Measurements from ENCODE around the gene NUDT1. TPM values are rescaled to one million over a fixed set of nuclear protein-coding genes. Genes with fewer than 3 reads are reported as not detected.

NUDT1 gene
- total RNA-seq, 4 donors from 2014 or later, result 4.2 to 23.6 (median 9.5) TPM; not detected in 1

- H3K27me3 ChIP-seq, result no peaks in the 10 kb centered on the region
- H3K9me3 ChIP-seq, result no peaks in the 10 kb centered on the region
- H3K4me1 ChIP-seq, result peaks cover 10 to 17% (median 15%) of the 10 kb centered on the region in 4 donors
- in situ Hi-C loops (cut with MboI; ENCODE audit: low pct_ligation_motif_present in 1 of 4, low pct_unique_long_range_greater_than_20kb in 1 of 4, low sequenced_read_pairs in 3 of 4), result loop anchor here in 2 of 4 donors (25.0 kb wide), 1 partner anchor 135 kb away; the partner anchor contains the start of gene EIF3B (in 2 of the 2)
- H3K36me3 ChIP-seq, result no peaks in the 10 kb centered on the region
- DNase-seq, result no peak
- no peak overlapping the region for H3K4me3 ChIP-seq
- intact Hi-C loops (cut with DNase I; ENCODE audit: low total_unique reads), result no loop called here
- H3K27ac ChIP-seq, result no peak overlapping the region
- 75 to 93% methylated on average over 4 to 15 of the region's 15 CpGs for WGBS, 2 donors (ENCODE audit: low coverage in 1 of 2)
- TF ChIP-seq CTCF (IDR thresholded peaks at IDR 0.05) (no peak), POLR2AphosphoS5 (IDR thresholded peaks at IDR 0.05) (no peak), EP300 (IDR thresholded peaks at IDR 0.05; ENCODE audit: low read depth) (no peak), POLR2A (IDR thresholded peaks at IDR 0.05) (no peak)
Observed at GRCh38 chr7:2227699-2228098, 14.3 kb upstream of the NUDT1 start.

GRCh38 chr7:2228921-2229320, 13.1 kb upstream of the NUDT1 start:
- in situ Hi-C loops (cut with MboI; ENCODE audit: low pct_ligation_motif_present in 1 of 4, low pct_unique_long_range_greater_than_20kb in 1 of 4, low sequenced_read_pairs in 3 of 4), result loop anchor here in 2 of 4 donors (25.0 kb wide), 1 partner anchor 133 kb away; the partner anchor contains the start of gene EIF3B (in 2 of the 2)

GRCh38 chr7:2229467-2229866, 12.6 kb upstream of the NUDT1 start:
- H3K36me3 ChIP-seq, result peaks cover 0 to 3% (median 0%) of the 10 kb centered on the region in 4 donors
- in situ Hi-C loops (cut with MboI; ENCODE audit: low pct_ligation_motif_present in 1 of 4, low pct_unique_long_range_greater_than_20kb in 1 of 4, low sequenced_read_pairs in 3 of 4), result loop anchor here in 2 of 4 donors (25.0 kb wide), 1 partner anchor 133 kb away; the partner anchor contains the start of gene EIF3B (in 2 of the 2)
- H3K9me3 ChIP-seq, result no peaks in the 10 kb centered on the region
- TF ChIP-seq CTCF (IDR thresholded peaks at IDR 0.05), result no peak
- no peak for TF ChIP-seq POLR2A (IDR thresholded peaks at IDR 0.05)
- TF ChIP-seq EP300 (IDR thresholded peaks at IDR 0.05; ENCODE audit: low read depth), result no peak
- TF ChIP-seq POLR2AphosphoS5 (IDR thresholded peaks at IDR 0.05), result no peak
- H3K27me3 ChIP-seq, result no peaks in the 10 kb centered on the region
- H3K4me3 ChIP-seq, result no peak overlapping the region
- H3K27ac ChIP-seq, result no peak overlapping the region
- WGBS, 2 donors (ENCODE audit: low coverage in 1 of 2), result 91% methylated on average over 7 of the region's 7 CpGs; no CpG with 5 or more reads in 1 of the 2 donors
- intact Hi-C loops (cut with DNase I; ENCODE audit: low total_unique reads), result no loop called here
- DNase-seq, result no peak
- H3K4me1 ChIP-seq, result peaks cover 10 to 21% (median 20%) of the 10 kb centered on the region in 4 donors

More at GRCh38 chr7:2228921-2229320, 13.1 kb upstream of the NUDT1 start:
- H3K9me3 ChIP-seq, result no peaks in the 10 kb centered on the region
- TF ChIP-seq POLR2AphosphoS5 (IDR thresholded peaks at IDR 0.05) (no peak), CTCF (IDR thresholded peaks at IDR 0.05) (no peak), POLR2A (IDR thresholded peaks at IDR 0.05) (no peak), EP300 (IDR thresholded peaks at IDR 0.05; ENCODE audit: low read depth) (no peak)
- H3K27ac ChIP-seq, result no peak overlapping the region
- WGBS, 2 donors (ENCODE audit: low coverage in 1 of 2), result 85% methylated on average over 8 of the region's 8 CpGs; no CpG with 5 or more reads in 1 of the 2 donors
- intact Hi-C loops (cut with DNase I; ENCODE audit: low total_unique reads), result no loop called here
- no peak overlapping the region for H3K4me3 ChIP-seq
- no peaks in the 10 kb centered on the region for H3K27me3 ChIP-seq
- H3K36me3 ChIP-seq, result no peaks in the 10 kb centered on the region
- DNase-seq, result no peak
- H3K4me1 ChIP-seq, result peaks cover 10 to 21% (median 20%) of the 10 kb centered on the region in 4 donors

GRCh38 chr7:2230226-2230625, 11.8 kb upstream of the NUDT1 start:
- WGBS, 2 donors (ENCODE audit: low coverage in 1 of 2), result 90% methylated on average over 8 of the region's 8 CpGs; no CpG with 5 or more reads in 1 of the 2 donors
- peaks cover 0 to 10% (median 3%) of the 10 kb centered on the region in 4 donors for H3K36me3 ChIP-seq

More at GRCh38 chr7:2230226-2230625, 11.8 kb upstream of the NUDT1 start:
- no peaks in the 10 kb centered on the region for H3K9me3 ChIP-seq
- no peak overlapping the region for H3K27ac ChIP-seq
- no peak for DNase-seq
- TF ChIP-seq EP300 (IDR thresholded peaks at IDR 0.05; ENCODE audit: low read depth) (no peak), POLR2A (IDR thresholded peaks at IDR 0.05) (no peak), CTCF (IDR thresholded peaks at IDR 0.05) (no peak), POLR2AphosphoS5 (IDR thresholded peaks at IDR 0.05) (no peak)
- H3K27me3 ChIP-seq, result no peaks in the 10 kb centered on the region
- H3K4me1 ChIP-seq, result peaks cover 10 to 21% (median 20%) of the 10 kb centered on the region in 4 donors
- in situ Hi-C loops (cut with MboI; ENCODE audit: low pct_ligation_motif_present in 1 of 4, low pct_unique_long_range_greater_than_20kb in 1 of 4, low sequenced_read_pairs in 3 of 4) (loop anchor here in 2 of 4 donors (25.0 kb wide), 1 partner anchor 132 kb away; the partner anchor contains the start of gene EIF3B (in 2 of the 2)), intact Hi-C loops (cut with DNase I; ENCODE audit: low total_unique reads) (no loop called here)
- H3K4me3 ChIP-seq, result no peak overlapping the region

Measured in transverse colon (tissue), 4 donors.